ENCODE results near the gene KANK2. TPM values are rescaled to one million over a fixed set of nuclear protein-coding genes. Genes with fewer than 3 reads are reported as not detected.

KANK2 gene
- total and polyA plus RNA-seq, 10 of the 15 experiments (the other 5 are each of a cell fraction or from before 2014, with no cell fraction given) = 4.9 to 33.0 (median 21.0) TPM

- TF ChIP-seq CTCF (IDR thresholded peaks at IDR 0.05 in 2 of 3, conservative IDR thresholded peaks at IDR 0.05 in 1 of 3; ENCODE audit: control insufficient read depth in 2 of 3, extremely low read depth in 1 of 3, insufficient read depth in 1 of 3, low read depth in 3 of 3, low read length in 3 of 3) = no peak
- no peak for TF ChIP-seq SIN3A (IDR thresholded peaks at IDR 0.05; ENCODE audit: low read depth, low read length)
- no peak for TF ChIP-seq CBX3 (IDR thresholded peaks at IDR 0.05; ENCODE audit: borderline replicate concordance, low read depth)
- TF ChIP-seq PAX5 (IDR thresholded peaks at IDR 0.05; ENCODE audit: borderline replicate concordance, low read depth, low read length) = 0 out of 2 replicates have a peak, but pooled peaks have one; percentile 18
- TF ChIP-seq IRF3 (IDR thresholded peaks at IDR 0.05) = no peak
- peak; percentile 60; the same call in 1 of the 2 replicates for TF ChIP-seq CREB1 (IDR thresholded peaks at IDR 0.05; ENCODE audit: low read depth)
- no peak for TF ChIP-seq STAT3 (IDR thresholded peaks at IDR 0.05; ENCODE audit: low read depth, low read length)
- TF ChIP-seq ZNF592 (IDR thresholded peaks at IDR 0.05) = no peak
- no peak for TF ChIP-seq BCLAF1 (IDR thresholded peaks at IDR 0.05)
- TF ChIP-seq NR2C2 (IDR thresholded peaks at IDR 0.05; ENCODE audit: borderline replicate concordance, control insufficient read depth, insufficient read length, low read depth) = no peak
- no peak for TF ChIP-seq ZBTB33 (IDR thresholded peaks at IDR 0.05)
- TF ChIP-seq SP1 (IDR thresholded peaks at IDR 0.05; ENCODE audit: low read depth, low read length) = no peak
- TF ChIP-seq SMAD1 (IDR thresholded peaks at IDR 0.05; ENCODE audit: low read depth, partially characterized antibody) = no peak
- TF ChIP-seq ESRRA (IDR thresholded peaks at IDR 0.05; ENCODE audit: low read length) = no peak
- no peak for TF ChIP-seq KDM1A (IDR thresholded peaks at IDR 0.05; ENCODE audit: borderline replicate concordance)
- TF ChIP-seq ZNF274 (IDR thresholded peaks at IDR 0.05; ENCODE audit: insufficient read depth, insufficient read length) = no peak
- no peak for TF ChIP-seq TBL1XR1 (IDR thresholded peaks at IDR 0.05; ENCODE audit: low read depth, low read length)
- no peak for TF ChIP-seq RBBP5 (conservative IDR thresholded peaks at IDR 0.05)
- TF ChIP-seq NFXL1 (IDR thresholded peaks at IDR 0.05; ENCODE audit: borderline replicate concordance) = no peak
Observed at GRCh38 chr19:11179716-11180297, 17.5 kb downstream of the KANK2 start (continued).

Data from GM12878 (cell line).